ENCODE results near the gene MRPS35. TPM values are rescaled to one million over a fixed set of nuclear protein-coding genes. Genes with fewer than 3 reads are reported as not detected.
A peak's percentile ranks its signal among the peaks of the same experiment; 100 is the strongest.

The MRPS35 gene
- total RNA-seq, 4 donors from 2014 or later: 34.5 to 39.5 (median 37.6) TPM

GRCh38 chr12:27779920-27780611 is 69.4 kb downstream of the MRPS35 start, which contains the start of the genes KLHL42 and MANSC4:
TSS of gene KLHL42 (plus strand) at chr12:27780233. CDS start at chr12:27780331, 98 bp downstream.
TSS of gene MANSC4 (minus strand) at chr12:27780236. CDS start at chr12:27771276, 8,960 bp downstream.
- no peak for DNase-seq (ENCODE audit: extremely low spot score)
- WGBS: under 1% methylated on average over 37 of the region's 92 CpGs
- TF ChIP-seq POLR2AphosphoS5 (IDR thresholded peaks at IDR 0.05): peak; percentile 54 to 76
- TF ChIP-seq POLR2A (IDR thresholded peaks at IDR 0.05; ENCODE audit: low read depth): peak; percentile 30
- no peak for TF ChIP-seq CTCF (IDR thresholded peaks at IDR 0.05)
- no peak for TF ChIP-seq EP300 (IDR thresholded peaks at IDR 0.05)
- H3K9me3 ChIP-seq: no peaks in the 10 kb centered on the region
- H3K4me3 ChIP-seq: peak within 1 kb of the TSS; percentile 88 to 90 (median 88)
- peaks cover 22 to 55% (median 52%) of the 10 kb centered on the region in 4 donors for H3K4me1 ChIP-seq
- no peaks in the 10 kb centered on the region for H3K27me3 ChIP-seq
- intact Hi-C loops (cut with DNase I): loop anchor here (5.0 kb wide), 1 partner anchor 38 kb away; no protein-coding TSS in a partner anchor
- peak within 1 kb of the TSS; percentile 95 to 97 (median 96) for H3K27ac ChIP-seq (replicated peaks in 1 of 4)
- no peaks in the 10 kb centered on the region for H3K36me3 ChIP-seq

GRCh38 chr12:27780612-27781408 is 70.2 kb downstream of the MRPS35 start:
- peak overlapping the region; percentile 95 to 97 (median 96) for H3K27ac ChIP-seq (replicated peaks in 1 of 4)
- H3K4me3 ChIP-seq: peak overlapping the region; percentile 88 to 90 (median 88)
- TF ChIP-seq POLR2A (IDR thresholded peaks at IDR 0.05; ENCODE audit: low read depth) (no peak), POLR2AphosphoS5 (IDR thresholded peaks at IDR 0.05) (peak; percentile 22 to 53)
- no peaks in the 10 kb centered on the region for H3K27me3 ChIP-seq
- 18% methylated on average over 9 of the region's 27 CpGs for WGBS
- H3K9me3 ChIP-seq: no peaks in the 10 kb centered on the region
- no peak for DNase-seq (ENCODE audit: extremely low spot score)
- no peaks in the 10 kb centered on the region for H3K36me3 ChIP-seq
- peaks cover 22 to 63% (median 59%) of the 10 kb centered on the region in 4 donors for H3K4me1 ChIP-seq
- intact Hi-C loops (cut with DNase I): loop anchor here (5.0 kb wide), 1 partner anchor 39 kb away; no protein-coding TSS in a partner anchor

- Histone ChIP-seq H3K36me3 (no peaks in the 10 kb centered on the region), H3K9me3 (no peaks in the 10 kb centered on the region), H3K27ac (replicated peaks in 1 of 4) (peak overlapping the region; percentile 95 to 97 (median 96)), H3K4me3 (peak overlapping the region; percentile 88 to 90 (median 88)), H3K4me1 (peaks cover 22 to 70% (median 68%) of the 10 kb centered on the region in 4 donors), H3K27me3 (no peaks in the 10 kb centered on the region)
- no peak for TF ChIP-seq CTCF (IDR thresholded peaks at IDR 0.05)
- TF ChIP-seq POLR2AphosphoS5 (IDR thresholded peaks at IDR 0.05): no peak
- no peak for TF ChIP-seq POLR2A (IDR thresholded peaks at IDR 0.05; ENCODE audit: low read depth)
- no peak for DNase-seq (ENCODE audit: extremely low spot score)
- intact Hi-C loops (cut with DNase I): loop anchor here (5.0 kb wide), 1 partner anchor 39 kb away; no protein-coding TSS in a partner anchor
- 43% methylated on average over 5 of the region's 5 CpGs for WGBS
These were observed 71.0 kb downstream of the MRPS35 start for GRCh38 chr12:27781680-27782079.

GRCh38 chr12:27782481-27782880 is 71.8 kb downstream of the MRPS35 start:
- WGBS: 64% methylated on average over 1 of the region's 1 CpG
- Histone ChIP-seq H3K27me3 (no peaks in the 10 kb centered on the region), H3K4me1 (peaks cover 22 to 77% (median 76%) of the 10 kb centered on the region in 4 donors), H3K4me3 (peak overlapping the region; percentile 88 to 90 (median 88)), H3K36me3 (no peaks in the 10 kb centered on the region), H3K9me3 (no peaks in the 10 kb centered on the region), H3K27ac (replicated peaks in 1 of 4) (peak overlapping the region; percentile 95 to 97 (median 96))
- TF ChIP-seq EP300 (IDR thresholded peaks at IDR 0.05) (no peak), POLR2A (IDR thresholded peaks at IDR 0.05; ENCODE audit: low read depth) (no peak), CTCF (IDR thresholded peaks at IDR 0.05) (no peak), POLR2AphosphoS5 (IDR thresholded peaks at IDR 0.05) (no peak)
- no peak for DNase-seq (ENCODE audit: extremely low spot score)
- intact Hi-C loops (cut with DNase I): loop anchor here (5.0 kb wide), 1 partner anchor 40 kb away; no protein-coding TSS in a partner anchor
